ENCODE measurements around the gene CD164L2.

CD164L2 gene

DNA sequence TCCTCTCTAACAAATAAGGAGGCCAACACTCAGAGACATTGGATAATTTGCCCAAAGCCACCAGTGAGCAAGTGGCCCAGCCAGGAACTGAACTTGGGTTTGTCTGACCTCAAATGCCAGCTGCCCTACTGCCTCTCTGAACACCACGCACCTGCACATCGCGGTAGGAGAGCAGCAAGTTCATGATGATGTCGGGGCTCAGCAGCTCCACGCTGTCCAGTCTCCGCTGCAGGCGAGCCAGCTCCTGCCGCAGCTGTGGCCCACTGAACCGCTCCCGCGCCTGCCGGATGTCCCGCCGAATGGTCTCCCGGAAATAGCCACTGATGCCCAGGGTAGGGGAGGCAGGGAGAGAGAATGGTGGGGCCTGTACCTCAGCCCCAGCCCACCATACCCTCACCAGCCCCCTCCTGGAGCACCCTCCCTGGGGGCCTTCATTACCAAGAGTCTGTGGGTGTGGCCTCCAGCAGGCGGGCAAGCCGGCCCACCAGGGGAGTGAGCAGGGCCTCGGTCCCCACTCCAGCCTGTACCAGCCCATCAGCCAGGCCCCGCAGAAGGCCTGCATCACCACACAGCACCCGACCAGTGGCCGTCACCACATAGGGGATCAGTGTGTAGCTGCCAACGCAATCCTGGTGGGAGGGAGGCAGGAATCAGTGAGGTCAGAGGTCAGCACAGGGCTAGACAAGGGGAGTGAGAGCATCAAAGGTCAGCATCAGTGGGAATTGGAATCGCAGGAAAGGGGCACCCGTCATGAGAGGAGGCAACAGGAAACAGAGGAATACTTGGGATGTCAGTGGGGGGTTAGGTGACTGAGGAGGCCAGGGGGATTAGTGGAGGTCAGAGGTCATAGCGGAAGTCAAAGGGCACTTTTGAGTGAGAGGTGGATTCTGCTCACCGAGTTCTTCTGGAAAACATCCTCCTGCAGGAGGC is 19.1 kb downstream of the CD164L2 start:
- DNase-seq (ENCODE audit: low spot score), result peak; percentile 54

DNA sequence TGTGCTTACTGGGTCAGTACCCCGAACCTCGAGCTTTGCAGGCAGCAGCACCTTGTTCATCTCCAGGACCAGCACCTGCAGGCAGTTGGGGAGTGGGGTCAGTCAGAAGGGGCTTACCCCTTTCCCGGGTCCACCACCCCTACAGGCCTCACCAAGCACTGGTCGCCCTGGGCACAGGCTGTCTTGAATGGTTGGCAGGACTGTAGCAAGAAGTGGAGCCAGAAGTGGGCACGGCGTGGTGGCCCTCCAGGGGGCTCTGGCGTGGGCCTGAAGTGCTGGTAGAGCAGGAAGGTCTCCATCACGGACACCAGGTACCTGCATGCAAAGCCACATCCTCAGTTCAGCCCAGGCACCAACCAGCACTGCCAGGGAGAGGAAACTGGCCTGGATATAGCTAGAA is 21.6 kb downstream of the CD164L2 start:
- DNase-seq (ENCODE audit: low spot score), result no peak

DNA sequence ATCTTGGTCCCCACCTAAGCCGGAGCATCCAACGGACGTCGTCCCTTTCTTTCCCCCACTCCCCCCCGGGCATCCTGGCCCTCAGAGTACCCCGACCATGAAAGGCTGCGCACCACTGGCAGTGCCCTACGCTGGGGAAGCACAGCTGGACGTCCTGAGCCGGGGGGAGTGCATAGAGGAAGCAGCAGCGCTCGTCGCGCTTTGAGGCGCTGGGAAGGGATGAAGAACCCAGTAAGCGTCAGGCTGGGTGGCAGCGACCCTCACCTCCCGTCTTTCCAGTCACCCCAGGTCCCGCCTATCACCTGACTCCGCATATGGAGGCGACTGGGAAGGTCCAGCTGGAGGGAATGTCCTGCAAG is 22.1 kb downstream of the CD164L2 start:
- no peak for DNase-seq (ENCODE audit: low spot score)

GRCh38 chr1:27360159-27361043 is 22.7 kb downstream of the CD164L2 start:
- peak; percentile 46 for DNase-seq (ENCODE audit: low spot score)

GRCh38 chr1:27359822-27360158 is 23.3 kb downstream of the CD164L2 start:
- DNase-seq (ENCODE audit: low spot score), result no peak

- DNase-seq (ENCODE audit: low spot score), result no peak
These were observed 24.2 kb downstream of the CD164L2 start for GRCh38 chr1:27358928-27359313.

GRCh38 chr1:27358038-27358927 is 24.9 kb downstream of the CD164L2 start:
- DNase-seq (ENCODE audit: low spot score), result no peak

DNA sequence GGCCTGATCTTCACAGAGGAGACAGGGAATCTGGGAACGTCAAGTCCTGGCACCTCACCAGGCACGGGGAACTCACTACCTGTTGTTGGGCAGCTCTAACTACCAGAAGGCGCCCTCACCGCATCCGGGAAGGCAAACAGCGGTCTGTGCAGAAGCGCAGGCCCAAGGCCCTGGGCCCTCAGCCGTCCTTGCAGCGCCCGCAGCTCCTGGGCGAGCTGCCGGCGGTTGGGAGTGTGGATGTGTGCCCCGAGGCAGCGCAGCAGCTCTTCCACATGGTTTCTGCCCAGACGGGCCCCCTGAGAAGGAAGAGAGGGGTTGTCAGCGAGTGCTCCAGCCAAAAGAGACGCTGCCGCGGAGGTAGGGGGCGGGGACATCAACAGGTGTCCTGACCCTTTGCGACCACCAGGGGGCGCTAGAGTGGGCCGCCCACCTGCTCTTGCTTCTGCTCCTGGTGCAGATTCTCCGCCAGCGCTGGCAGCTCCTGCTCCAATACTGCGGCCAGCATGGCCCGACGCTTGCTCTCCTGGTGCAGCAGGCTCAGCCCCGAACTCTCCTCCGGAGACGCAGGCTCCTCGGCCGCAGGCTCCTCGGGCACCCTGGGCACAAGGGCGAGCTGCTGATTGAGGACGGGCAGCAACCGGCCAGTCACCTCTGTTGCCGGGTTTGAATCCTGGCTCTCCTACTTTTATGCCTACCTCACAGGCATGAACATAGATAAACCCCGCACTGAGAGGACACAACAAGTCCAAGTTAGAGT is 25.7 kb downstream of the CD164L2 start:
- DNase-seq (ENCODE audit: low spot score), result peak; percentile 74

DNA sequence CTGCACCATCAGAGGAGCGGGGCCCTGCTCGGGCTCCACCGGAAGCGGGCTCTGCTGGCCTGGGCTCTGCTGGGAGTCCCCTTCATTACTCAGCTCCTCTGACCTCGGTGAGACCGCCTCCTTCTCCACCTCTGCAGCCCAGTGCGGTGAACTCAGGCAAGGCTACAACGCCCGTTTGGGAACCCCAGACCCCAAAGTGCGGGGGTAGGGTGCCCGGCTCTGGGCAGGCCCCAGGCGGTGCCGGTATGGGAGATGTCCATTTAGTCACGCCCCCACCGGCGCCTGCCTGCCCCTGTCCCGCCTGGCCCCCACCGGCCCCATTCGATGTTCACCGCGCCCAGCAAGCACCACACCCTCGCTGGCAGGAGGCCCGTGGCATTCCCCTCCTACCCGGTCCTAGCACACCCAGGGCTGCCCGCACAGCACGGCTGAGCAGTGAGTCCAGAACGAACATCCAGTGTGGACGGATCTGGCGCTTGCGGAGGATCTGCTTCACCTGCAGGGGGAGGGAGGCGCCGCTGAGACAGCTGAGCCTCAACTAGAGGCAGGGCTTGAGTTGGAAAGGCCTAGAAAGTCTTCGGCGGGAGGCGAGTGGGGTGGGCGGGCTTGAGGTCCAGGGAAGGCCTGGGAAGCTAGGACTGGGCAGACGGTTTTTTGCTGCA is 26.4 kb downstream of the CD164L2 start:
- DNase-seq (ENCODE audit: low spot score), result no peak

GRCh38 chr1:27356277-27356618 is 26.9 kb downstream of the CD164L2 start:
- DNase-seq (ENCODE audit: low spot score), result no peak

DNA sequence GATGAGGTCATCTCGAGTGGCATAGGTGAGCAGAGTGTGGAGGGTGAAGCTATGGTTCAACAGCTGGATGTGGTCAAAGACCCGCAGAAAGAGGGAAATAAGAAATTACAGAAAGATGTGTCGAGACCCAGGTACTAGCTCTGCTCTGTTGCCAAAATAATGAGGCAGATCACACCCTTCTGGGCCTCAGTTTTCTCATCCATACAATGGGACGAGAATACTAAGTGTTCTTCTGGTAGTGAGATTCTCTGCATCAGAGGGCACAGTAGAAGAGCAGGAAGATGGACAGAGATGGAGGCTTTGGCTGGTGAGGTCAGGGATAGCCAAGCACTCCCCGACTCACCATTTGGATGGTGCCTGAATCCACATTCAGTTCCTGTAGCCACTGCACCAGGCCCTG is 27.4 kb downstream of the CD164L2 start:
- no peak for DNase-seq (ENCODE audit: low spot score)

GRCh38 chr1:27353629-27354028 is 29.5 kb downstream of the CD164L2 start:
- no peak for DNase-seq (ENCODE audit: low spot score)

DNA sequence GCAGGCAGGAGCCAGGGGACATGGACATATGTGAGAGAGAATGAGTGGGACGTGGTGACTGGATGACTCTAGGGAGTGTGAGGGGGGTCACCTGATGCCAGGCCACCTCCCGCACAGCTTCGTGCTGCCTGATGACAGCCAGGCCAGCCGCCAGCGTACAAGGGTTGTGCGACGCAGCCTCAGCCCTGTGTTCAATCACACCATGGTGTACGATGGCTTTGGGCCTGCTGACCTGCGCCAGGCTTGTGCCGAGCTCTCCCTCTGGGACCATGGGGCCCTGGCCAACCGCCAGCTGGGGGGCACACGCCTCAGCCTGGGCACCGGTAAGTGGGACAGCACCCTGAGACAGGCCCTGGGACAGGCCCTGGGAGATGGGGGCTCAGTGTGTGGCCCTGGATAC is 30.0 kb downstream of the CD164L2 start:
- DNase-seq (ENCODE audit: low spot score), result no peak

GRCh38 chr1:27351541-27352107 is 31.5 kb downstream of the CD164L2 start:
- no peak for DNase-seq (ENCODE audit: low spot score)

DNA sequence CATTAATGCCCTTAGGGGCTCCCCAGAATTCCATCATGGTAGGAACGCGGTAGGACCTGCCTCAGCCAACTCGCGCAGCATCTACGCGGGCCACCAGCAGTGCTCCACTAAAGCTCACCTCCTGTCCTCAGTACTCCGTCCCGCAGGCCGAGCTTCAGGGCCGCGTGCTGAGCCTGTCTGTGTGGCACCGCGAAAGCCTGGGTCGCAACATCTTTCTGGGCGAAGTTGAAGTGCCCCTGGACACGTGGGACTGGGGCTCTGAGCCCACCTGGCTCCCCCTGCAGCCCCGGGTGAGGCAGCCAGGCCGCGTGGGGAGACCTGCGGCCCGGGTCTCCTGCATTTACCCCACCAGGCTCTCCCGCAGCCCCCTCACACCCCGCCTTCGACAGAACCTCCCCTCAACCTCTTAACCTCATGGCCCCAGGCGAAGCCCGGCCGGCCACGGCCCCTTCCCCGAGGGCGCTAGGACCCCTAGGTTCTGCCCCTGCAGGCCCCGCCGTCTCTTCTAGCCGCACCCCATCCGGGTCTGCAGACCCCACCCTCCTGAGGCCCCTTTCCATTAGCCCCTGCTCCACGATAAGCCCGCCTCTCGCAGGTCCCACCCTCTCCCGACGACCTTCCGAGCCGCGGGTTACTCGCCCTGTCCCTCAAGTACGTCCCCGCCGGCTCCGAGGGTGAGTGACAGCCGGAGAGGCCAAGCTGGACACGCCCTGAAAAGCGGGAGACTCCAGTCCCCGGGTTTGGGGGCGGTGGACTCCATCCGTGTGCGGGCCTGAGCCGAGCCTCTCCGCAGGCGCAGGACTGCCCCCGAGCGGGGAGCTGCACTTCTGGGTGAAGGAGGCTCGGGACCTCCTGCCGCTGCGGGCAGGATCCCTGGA is 32.2 kb downstream of the CD164L2 start:
- no peak for DNase-seq (ENCODE audit: low spot score)

- no peak for DNase-seq (ENCODE audit: low spot score)
These were observed 33.1 kb downstream of the CD164L2 start for GRCh38 chr1:27349784-27350662.

GRCh38 chr1:27348861-27349783 is 34.0 kb downstream of the CD164L2 start:
- DNase-seq (ENCODE audit: low spot score), result no peak

Measured in NAMALWA (cell line).